GM12873 (cell line): ENCODE measurements around the gene SPIRE2.

Experiments used
- TF ChIP-seq, protein P1 (sequence below): IDR thresholded peaks from 2 replicates; pipeline ENCODE4 v1.5.1; 2012; ENCODE audit warnings: low read depth, mild to moderate bottlenecking, moderate library complexity, low read length, control low read depth; ENCODE audit not compliant: insufficient read depth; ENCODE audit errors: missing control alignments

The SPIRE2 gene

DNA sequence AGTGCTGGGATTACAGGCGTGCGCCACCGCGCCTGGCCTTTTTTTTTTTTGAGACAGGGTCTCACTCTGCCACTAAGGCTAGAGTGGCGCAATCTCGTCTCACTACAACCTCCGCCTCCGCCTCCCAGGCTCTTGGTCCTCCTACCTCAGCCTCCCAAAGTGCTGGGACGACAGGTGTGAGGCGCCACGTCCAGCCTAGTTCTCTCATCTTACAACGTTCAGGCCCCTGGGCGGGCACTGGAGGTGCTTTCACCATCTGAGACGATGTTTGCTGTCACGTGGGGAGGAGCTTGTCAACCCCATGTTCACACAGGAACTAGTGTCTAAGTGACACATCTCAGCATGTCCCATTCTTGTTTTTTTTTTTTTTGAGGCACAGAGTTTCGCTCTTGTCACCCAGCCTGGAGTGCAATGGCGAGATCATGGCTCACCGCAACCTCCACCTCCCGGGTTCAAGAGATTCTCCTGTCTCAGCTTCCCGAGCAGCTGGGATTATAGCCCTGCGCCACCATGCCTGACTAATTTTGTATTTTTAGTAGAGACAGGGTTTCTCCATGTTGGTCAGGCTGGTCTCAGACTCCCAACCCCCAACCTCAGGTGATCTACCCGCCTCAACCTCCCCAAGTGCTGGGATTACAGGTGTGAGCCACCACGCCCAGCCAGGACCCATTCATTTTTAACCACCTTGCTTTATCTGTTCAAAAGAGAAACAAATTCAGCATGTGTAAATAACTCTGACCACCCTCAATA is 6.7 kb upstream of the SPIRE2 start:
- TF ChIP-seq, protein P1, sequence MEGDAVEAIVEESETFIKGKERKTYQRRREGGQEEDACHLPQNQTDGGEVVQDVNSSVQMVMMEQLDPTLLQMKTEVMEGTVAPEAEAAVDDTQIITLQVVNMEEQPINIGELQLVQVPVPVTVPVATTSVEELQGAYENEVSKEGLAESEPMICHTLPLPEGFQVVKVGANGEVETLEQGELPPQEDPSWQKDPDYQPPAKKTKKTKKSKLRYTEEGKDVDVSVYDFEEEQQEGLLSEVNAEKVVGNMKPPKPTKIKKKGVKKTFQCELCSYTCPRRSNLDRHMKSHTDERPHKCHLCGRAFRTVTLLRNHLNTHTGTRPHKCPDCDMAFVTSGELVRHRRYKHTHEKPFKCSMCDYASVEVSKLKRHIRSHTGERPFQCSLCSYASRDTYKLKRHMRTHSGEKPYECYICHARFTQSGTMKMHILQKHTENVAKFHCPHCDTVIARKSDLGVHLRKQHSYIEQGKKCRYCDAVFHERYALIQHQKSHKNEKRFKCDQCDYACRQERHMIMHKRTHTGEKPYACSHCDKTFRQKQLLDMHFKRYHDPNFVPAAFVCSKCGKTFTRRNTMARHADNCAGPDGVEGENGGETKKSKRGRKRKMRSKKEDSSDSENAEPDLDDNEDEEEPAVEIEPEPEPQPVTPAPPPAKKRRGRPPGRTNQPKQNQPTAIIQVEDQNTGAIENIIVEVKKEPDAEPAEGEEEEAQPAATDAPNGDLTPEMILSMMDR = no peak

DNA sequence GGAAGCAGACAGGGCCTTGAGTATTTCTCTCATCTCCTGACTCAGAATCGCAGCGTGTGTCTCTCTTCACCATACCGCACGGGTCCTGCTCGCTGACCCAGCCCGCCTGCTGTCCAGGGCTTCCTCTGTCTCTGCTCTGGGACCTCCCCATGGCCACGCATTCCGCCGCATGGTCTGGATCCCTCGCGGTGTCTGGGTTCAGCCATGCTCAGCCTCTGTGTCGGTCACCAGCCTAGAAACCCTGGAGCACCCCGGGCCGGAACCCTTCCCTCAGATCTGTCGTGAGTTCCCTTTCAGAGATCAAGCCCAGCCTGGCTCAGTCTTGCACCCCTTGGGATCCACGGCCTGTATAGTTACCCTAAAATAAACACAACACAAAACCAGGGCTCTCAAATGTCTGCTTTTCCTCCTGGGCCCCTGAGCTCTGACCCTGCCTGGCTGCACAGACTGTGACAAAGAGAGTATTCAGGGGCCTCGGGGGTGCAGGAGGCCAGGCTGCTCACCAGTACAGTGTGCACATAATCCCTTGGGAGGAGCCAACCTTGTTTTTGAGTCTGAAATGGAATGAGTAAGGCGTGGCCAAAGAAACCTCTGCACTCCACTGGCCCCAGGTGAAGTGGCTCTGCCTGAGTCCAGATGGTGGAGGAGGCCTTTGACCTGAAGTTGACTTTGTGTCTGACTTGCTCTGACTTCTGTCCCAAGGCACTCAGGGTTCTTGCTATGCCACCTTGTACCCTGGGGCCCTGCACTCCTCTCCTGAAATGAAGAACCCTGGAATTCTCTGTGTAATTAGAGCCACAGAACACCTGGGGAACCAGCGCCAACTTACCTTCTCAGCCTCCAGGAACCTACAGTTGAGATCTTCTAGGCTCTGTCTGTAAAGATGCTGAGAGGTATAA is 5.8 kb upstream of the SPIRE2 start:
- TF ChIP-seq, protein P1 = no peak

GRCh38 chr16:89823087-89823823 is 5.0 kb upstream of the SPIRE2 start:
- TF ChIP-seq, protein P1 = no peak

- TF ChIP-seq, protein P1 = no peak
These were observed 1.5 kb upstream of the SPIRE2 start for GRCh38 chr16:89826531-89827382.

GRCh38 chr16:89827383-89828198 is 684 bp upstream of the SPIRE2 start:
- TF ChIP-seq, protein P1 = no peak

DNA sequence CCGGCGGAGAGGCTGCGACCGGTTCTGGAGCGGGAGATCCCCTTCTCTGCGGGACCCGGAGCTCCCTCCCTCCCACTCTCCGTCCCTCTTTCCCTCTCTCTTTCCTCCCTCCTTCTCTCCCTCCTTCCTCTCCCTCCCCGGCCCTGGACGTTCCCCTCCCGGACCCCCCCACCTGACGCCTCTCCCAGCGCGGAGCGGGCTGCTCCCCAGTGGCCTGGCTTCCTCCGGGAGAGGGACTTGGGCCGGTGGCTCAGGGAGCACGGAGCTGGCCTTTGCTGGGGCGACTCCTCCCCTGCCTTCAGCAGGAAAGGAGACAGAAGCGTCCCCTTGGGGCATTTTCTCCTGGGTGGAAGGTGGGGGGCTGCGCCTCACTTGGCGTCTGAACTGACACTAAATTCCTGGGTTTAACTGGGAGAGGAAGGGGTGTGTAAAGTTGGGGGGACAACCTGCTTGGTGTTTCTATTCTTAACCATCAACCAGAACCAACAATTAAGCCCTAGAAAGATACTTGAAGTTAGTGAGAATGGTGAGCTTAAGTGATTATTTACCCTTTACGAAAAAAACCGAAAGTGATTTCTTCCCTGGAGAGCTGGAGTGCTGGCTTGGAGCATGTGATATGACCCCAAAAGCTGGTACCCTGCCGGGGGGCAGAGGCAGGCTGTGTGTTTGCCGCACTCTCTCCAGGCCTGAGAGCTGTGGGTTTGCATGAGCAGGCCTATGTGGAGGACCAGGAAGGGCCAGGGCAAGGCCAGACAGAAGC is 775 bp downstream of the SPIRE2 start:
- TF ChIP-seq, protein P1 = no peak
